ENCODE data around the gene KRTAP5-11.

The KRTAP5-11 gene

DNA sequence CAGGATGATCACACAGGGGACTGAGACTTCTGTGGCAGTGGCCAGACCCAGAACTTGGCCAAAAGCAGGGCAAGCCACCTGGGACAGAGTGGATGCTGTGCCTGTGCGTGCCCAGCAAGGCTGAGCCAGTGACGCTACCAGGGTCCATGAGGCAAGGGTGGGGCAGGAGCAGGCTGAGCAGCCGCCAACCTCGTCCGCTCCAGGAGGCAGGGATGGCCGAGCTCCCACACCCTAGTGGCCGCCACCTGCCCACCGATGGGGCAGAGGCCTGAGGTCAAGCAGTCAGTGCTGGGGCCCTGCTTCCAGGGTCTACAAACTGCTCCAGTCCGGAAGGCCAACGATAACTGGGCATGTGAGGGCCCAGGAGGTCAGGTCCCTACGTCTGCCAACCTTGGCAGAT, 27.2 kb downstream of the KRTAP5-11 start:
- TF ChIP-seq, protein P1, sequence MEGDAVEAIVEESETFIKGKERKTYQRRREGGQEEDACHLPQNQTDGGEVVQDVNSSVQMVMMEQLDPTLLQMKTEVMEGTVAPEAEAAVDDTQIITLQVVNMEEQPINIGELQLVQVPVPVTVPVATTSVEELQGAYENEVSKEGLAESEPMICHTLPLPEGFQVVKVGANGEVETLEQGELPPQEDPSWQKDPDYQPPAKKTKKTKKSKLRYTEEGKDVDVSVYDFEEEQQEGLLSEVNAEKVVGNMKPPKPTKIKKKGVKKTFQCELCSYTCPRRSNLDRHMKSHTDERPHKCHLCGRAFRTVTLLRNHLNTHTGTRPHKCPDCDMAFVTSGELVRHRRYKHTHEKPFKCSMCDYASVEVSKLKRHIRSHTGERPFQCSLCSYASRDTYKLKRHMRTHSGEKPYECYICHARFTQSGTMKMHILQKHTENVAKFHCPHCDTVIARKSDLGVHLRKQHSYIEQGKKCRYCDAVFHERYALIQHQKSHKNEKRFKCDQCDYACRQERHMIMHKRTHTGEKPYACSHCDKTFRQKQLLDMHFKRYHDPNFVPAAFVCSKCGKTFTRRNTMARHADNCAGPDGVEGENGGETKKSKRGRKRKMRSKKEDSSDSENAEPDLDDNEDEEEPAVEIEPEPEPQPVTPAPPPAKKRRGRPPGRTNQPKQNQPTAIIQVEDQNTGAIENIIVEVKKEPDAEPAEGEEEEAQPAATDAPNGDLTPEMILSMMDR (IDR thresholded peaks at IDR 0.05; ENCODE audit: extremely low read depth, missing control alignments) = no peak
- no peak for DNase-seq (ENCODE audit: low spot score)

DNA sequence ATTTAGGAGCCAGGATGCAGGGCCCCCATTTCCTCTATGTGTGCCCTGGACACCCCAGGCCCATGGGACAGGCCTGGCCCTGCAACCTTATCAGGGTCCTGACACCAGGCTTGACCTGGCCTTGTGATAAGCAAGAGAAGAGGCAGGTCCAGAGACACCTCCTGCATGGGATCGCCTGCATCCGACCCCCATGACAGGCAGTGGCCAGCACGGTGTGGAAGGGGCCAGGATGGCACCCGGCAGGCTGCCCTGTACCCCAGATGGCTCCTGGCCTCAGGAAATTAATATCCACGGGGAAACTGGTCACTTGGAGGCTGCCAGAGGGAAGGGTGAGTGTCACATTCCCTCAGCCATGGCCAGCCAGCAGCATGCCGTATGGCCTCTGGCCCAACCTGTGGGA, 27.7 kb downstream of the KRTAP5-11 start:
- TF ChIP-seq, protein P1 (IDR thresholded peaks at IDR 0.05; ENCODE audit: extremely low read depth, missing control alignments) = no peak
- no peak for DNase-seq (ENCODE audit: low spot score)

DNA sequence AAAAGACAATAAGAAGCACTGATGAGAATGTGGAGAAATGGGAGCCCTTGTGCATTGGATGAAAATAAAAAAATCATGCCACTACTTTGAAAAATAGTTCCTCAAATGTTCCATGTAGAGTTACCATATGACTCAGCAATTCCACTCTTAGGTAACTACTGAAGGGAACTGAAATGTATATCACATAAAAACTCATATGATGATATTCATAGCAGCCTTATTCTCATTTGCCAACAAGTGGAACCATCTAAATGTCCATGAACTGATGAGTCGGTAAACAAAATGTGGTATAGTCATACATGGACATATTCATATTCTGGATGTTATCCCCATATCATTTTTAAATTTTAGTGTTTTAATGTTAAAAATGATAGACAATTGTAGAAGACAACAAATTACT, 31.0 kb downstream of the KRTAP5-11 start:
- TF ChIP-seq, protein P1 (IDR thresholded peaks at IDR 0.05; ENCODE audit: extremely low read depth, missing control alignments) = no peak
- no peak for DNase-seq (ENCODE audit: low spot score)

DNA sequence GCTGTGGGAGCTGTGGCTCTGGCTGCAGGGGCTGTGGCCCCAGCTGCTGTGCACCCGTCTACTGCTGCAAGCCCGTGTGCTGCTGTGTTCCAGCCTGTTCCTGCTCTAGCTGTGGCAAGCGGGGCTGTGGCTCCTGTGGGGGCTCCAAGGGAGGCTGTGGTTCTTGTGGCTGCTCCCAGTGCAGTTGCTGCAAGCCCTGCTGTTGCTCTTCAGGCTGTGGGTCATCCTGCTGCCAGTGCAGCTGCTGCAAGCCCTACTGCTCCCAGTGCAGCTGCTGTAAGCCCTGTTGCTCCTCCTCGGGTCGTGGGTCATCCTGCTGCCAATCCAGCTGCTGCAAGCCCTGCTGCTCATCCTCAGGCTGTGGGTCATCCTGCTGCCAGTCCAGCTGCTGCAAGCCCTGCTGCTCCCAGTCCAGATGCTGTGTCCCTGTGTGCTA, 33.9 kb downstream of the KRTAP5-11 start:
- DNase-seq (ENCODE audit: low spot score) = no peak
- TF ChIP-seq, protein P1 (IDR thresholded peaks at IDR 0.05; ENCODE audit: extremely low read depth, missing control alignments) = no peak

DNA sequence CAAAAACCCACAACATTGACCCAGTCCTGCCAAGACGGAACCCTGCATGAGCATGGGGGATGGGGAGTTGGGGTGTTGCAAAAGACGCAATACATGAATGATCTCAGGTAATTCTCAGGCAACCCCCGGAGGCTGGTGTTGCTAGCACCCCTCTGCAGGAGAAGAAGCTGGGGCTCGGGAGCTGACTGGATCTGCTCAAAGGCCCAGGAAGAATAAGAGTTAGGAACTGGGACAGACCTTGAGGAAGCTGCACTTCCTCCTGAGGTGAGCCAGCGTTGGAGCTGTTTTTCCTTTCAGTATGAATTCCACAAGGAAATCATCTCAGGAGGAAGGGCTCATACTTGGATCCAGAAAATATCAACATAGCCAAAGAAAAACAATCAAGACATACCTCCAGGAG, 34.6 kb downstream of the KRTAP5-11 start, which contains the start of gene KRTAP5-9:
KRTAP5-9 (plus strand) TSS at position 301 of the 400 bp plus-strand sequence. CDS start 238 bp downstream, outside the sequence.
- TF ChIP-seq, protein P1 (IDR thresholded peaks at IDR 0.05; ENCODE audit: extremely low read depth, missing control alignments) = no peak
- no peak for DNase-seq (ENCODE audit: low spot score)

DNA sequence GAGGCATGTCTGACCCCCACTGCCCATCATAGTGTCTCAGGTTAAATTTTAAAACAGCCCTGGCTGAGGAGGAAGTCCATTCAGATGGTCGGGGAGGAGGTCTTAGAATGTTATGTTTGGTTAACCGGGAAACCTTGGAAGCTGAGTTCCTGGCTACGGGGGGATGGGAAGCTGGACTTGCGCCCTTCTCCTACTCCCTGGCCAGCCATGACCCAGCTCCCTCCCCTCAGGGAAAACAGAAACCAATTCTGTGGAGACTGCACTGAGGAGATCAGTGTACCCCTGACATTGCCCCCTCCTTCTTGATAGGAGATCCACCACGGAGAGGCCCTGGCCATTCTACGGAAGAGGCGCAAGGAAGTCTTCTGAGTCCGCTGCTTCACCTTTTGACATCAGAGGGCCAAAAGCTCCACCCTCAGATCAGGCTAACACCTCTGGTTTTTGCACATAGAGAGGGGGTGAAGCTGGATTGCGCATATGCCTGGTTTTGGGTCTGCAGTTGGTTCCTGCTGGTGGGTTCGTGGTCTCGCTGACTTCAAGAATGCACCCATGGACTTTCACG, 37.2 kb downstream of the KRTAP5-11 start:
- TF ChIP-seq, protein P1 (IDR thresholded peaks at IDR 0.05; ENCODE audit: extremely low read depth, missing control alignments) = no peak
- no peak for DNase-seq (ENCODE audit: low spot score)

DNA sequence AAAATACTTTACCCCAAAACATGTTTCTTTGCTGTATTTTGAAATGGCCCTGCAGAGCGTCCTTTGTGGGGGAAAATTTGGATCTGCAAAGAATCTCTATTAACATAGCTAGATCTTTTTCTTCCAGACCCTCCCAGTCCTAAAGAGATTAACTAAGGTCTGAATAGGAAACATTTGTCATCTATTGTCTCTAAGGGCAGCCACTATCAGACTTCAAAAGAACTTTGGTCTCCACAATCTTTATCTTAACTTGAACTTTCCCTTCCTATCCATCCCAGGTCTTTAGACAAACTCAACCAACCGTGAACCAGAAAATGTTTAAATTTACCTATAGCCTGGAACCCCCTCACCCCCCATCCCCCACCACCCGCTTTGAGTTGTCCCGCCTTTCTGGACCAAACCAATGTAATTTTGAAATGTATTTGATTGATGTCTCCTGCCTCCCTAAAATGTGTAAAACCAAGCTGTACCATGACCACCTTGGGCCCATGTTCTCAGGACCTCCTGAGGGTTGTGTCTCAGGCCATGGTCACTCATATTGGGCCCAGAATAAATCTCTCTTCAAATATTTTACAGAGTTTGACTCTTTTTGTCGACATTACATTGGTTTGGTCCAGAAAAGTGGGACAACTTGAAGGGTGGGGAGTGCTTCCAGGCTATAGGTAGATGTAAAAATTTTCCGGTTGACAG, 38.0 kb downstream of the KRTAP5-11 start:
- TF ChIP-seq, protein P1 (IDR thresholded peaks at IDR 0.05; ENCODE audit: extremely low read depth, missing control alignments) = no peak

More for the DNA sequence above, 38.0 kb downstream of the KRTAP5-11 start:
- no peak for DNase-seq (ENCODE audit: low spot score)
